ACHN (cell line): ENCODE results near the gene PRKCZ.

Experiments used
- DNase-seq: peaks from one replicate; pipeline ENCODE4 v3.0.0-alpha.2; 2015
- in situ Hi-C: cut with HindIII; loops from 2 replicates; pipeline ENCODE4 v1.10.0; 2017; ENCODE audit warnings: low sequenced_read_pairs, low pct_ligation_motif_present, low pct_unique_long_range_greater_than_20kb

The PRKCZ gene

GRCh38 chr1:2074944-2075740 lies 24.9 kb downstream of the PRKCZ start:
- no peak for DNase-seq
- in situ Hi-C loops = no loop called here

- DNase-seq = no peak
- in situ Hi-C loops = no loop called here
These were observed 26.6 kb downstream of the PRKCZ start for GRCh38 chr1:2076826-2077225.

DNA sequence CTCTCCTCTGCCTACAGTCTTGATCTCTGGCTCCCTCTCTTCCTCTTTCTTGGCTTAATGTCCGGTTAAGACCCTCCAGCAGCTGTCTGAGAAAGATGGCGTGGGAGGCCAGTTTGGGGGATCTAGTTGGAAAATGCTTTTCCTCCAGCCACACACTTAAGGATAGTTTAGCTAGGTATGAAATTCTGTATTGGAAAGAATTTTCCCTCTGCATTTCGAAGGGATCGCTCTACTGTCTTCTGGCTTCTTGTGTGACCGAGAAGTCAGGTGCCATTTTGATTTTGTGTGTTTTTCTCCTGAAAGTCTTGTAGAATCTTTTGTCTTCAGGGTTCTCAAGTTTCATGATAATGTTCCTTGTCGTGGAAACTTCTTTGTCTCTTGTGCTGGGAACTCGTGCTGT lies 28.0 kb downstream of the PRKCZ start:
- in situ Hi-C loops = no loop called here

GRCh38 chr1:2079396-2080085 lies 29.3 kb downstream of the PRKCZ start:
- in situ Hi-C loops = no loop called here

More for the DNA sequence above, 28.0 kb downstream of the PRKCZ start:
- DNase-seq = no peak

GRCh38 chr1:2080140-2080539 lies 29.9 kb downstream of the PRKCZ start:
- in situ Hi-C loops = no loop called here
- DNase-seq = no peak

More at GRCh38 chr1:2079396-2080085, 29.3 kb downstream of the PRKCZ start:
- DNase-seq = no peak

- DNase-seq = no peak
- in situ Hi-C loops = no loop called here
These were observed 30.7 kb downstream of the PRKCZ start for GRCh38 chr1:2080884-2081283.

DNA sequence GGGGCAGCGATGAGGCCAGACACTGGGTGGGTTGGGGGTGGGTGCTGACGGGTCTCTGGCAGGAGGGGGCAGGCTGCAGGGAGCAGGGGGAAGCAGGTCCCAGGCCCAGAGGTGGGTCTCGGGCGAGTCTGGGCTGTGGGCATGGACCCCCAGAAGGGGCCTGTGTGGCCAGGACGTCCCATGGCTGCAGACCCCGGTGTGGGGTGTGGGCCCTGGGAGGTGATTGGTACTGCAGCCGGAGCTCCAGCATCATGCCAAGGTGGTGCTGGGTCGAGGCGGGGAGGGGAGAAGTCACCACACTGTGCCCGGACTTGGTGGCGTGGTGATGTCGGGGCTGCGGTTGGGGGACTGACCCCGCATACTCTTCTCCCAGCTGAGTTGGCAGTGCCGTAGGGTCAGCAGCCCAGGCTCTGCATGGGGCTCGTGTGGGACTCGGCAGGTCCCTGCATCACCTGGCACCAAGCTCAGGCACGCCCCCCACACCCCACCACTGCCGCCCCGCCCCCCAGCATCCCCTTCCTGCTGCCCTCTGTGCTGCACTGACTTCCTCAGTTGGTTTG lies 31.2 kb downstream of the PRKCZ start:
- no peak for DNase-seq
- in situ Hi-C loops = no loop called here

GRCh38 chr1:2082064-2082463 lies 31.9 kb downstream of the PRKCZ start:
- no peak for DNase-seq
- in situ Hi-C loops = no loop called here

DNA sequence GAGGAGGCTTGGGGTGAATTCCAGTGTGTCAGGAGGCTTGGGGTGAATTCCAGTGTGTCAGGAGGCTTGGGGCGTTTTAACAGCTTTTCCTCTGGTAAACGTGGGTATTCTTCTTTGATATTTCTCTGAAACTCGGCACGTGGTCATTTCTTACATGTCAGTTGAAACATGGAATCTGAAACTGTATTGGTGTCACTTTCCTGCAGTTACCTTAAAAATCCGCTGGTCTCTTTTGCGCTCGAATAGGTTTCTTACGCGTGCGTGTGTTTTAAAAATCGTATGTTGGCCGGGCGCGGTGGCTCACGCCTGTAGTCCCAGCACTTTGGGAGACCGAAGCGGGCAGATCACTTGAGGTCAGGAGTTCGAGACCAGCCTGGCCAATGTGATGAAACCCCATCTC lies 33.5 kb downstream of the PRKCZ start:
- DNase-seq = no peak

DNA sequence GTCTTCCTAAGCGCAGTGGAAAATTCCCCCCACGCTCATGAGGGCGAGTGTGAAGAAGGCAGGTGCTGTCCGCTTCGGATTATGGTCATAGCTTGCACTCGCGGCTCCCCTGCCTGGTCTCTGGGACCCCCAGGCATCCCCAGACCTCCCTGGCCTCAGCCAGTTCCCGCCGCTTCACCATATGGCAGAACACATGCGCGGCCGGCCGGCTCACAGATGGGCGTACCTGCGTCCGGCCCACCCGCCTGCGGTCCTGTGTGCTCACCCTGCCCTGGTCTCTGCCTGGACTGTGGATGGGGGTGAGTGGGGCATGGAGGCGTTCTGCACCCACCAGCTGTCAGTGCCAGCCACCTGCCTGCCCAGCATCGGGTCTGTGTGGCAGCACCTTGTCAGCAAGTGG lies 34.1 kb downstream of the PRKCZ start:
- in situ Hi-C loops = no loop called here

More for the DNA sequence above, 33.5 kb downstream of the PRKCZ start:
- in situ Hi-C loops = no loop called here

DNA sequence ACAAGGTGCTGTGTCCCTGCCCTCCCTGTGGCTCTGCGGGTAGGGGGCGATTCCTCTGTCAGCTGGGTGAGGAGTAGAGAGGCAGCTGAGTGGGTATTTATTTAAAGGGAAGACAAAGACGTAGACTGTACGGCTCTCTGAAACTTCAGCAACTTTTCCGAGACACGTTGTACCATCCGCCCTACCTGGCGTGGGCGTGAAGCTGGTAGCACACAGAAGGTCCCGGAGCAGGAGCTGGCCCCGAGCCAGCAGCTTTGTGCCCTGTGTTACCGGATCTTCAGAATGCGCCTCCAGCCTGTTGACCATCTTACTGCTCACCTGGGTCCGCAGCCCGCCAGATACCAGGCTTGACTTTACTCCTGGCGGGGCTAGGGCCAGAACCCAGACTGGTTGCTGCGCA lies 34.9 kb downstream of the PRKCZ start:
- DNase-seq = no peak
- in situ Hi-C loops = no loop called here

More for the DNA sequence above, 34.1 kb downstream of the PRKCZ start:
- DNase-seq = no peak

DNA sequence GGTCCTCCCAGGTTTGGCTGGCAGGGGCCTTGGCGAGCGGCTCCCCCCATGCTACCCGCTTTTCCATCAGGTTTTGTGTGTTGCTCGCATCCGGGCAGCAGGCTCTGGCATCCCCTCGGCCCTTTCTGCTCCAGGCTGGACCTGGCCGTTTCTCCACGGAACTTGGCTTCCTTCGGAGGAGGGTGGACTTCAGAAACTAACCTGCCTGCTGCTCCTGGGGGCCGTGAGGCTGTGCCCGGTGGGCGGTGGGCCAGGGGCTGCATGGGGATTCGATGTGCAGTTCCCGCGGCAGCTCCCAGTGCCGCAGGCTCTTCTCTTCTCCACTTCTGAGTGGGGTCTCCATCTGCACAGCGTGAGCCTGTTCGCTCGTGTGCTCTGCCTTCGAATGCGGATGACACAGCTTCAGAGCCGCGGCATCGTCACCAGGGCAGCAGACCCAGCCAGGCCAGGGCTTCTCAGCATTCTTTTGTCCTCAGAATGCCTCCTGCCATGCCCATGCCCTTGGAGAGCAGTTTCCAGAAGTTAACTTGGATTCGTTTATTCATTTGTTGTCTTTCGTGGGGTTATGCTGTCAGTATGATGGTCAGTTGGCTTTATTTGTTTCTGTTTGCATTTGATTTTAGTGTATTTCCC lies 36.4 kb downstream of the PRKCZ start:
- in situ Hi-C loops = no loop called here
- DNase-seq = no peak

DNA sequence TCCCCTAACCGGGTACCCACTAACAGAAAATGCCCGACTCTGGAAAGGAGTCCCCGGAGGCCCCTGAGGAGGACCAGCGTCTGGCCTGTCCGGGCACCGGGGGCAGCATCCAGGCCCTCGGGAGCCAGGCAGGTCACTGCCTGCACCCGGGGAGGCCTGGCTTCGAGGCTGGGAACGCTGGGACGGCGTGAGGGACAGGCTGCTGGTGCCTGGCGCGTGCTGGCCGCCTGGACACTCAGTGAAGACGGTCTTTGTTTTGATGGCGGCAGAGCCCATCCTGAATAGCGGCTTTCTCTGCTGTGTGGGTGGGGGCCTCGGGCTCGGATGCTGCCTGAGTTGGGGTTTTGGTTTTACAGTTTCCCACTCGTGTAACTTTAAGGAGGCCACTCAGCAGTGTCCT lies 37.6 kb downstream of the PRKCZ start:
- in situ Hi-C loops = no loop called here
- DNase-seq = no peak

DNA sequence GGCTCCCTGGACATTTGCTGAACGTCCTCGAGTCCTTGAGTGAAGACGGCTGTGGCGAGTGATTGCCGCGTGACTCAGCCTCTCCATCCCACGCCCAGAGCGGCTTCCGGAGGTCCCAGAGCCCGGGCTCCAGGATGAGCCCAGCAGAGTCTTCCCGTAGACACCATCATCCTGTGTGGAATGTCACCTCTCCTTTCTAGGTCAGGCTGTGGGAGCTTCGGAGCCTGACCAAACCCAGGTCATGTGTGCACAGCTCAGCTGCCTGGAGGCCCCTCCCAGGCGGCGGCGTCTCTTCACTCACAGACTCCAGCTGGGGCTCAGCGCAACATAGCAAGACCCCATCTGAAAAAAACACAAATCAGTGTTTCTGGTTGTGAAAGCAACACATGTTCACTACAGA lies 38.2 kb downstream of the PRKCZ start:
- in situ Hi-C loops = no loop called here
- no peak for DNase-seq

GRCh38 chr1:2089051-2089450 lies 38.8 kb downstream of the PRKCZ start:
- no peak for DNase-seq
- in situ Hi-C loops = no loop called here

GRCh38 chr1:2090216-2090890 lies 40.1 kb downstream of the PRKCZ start:
- no peak for DNase-seq
- in situ Hi-C loops = no loop called here

- in situ Hi-C loops = no loop called here
- no peak for DNase-seq
These were observed 41.7 kb downstream of the PRKCZ start for GRCh38 chr1:2091611-2092604.

- DNase-seq = no peak
- in situ Hi-C loops = no loop called here
These were observed 42.8 kb downstream of the PRKCZ start for GRCh38 chr1:2093055-2093454.
